Transverse colon (tissue), 4 donors: ENCODE results near the gene COL4A1. TPM values are rescaled to one million over a fixed set of nuclear protein-coding genes. Genes with fewer than 3 reads are reported as not detected.

Experiments
- DNase-seq: peaks from one replicate; pipeline ENCODE4 v3.0.0-alpha.2; 2019
- H3K27ac ChIP-seq, 4 donors: fragments of 200-600 bp; sonication (generic); 2 replicates each; pipeline ENCODE4 v1.5.1; 2016 to 2018; ENCODE audit warnings: inconsistent platforms in 4 of 4
- H3K27me3 ChIP-seq: fragments of 200-600 bp; sonication (generic); 2 replicates; pipeline ENCODE4 v1.5.1; 2017; ENCODE audit warnings: inconsistent platforms
- H3K36me3 ChIP-seq, 4 donors: fragments of 200-600 bp; sonication (generic); 2 replicates each; pipeline ENCODE4 v1.5.1; 2017 to 2019; ENCODE audit warnings: inconsistent platforms in 4 of 4
- H3K4me1 ChIP-seq, 4 donors: fragments of 200-600 bp; sonication (generic); 2 replicates each; pipeline ENCODE4 v1.5.1; 2017 to 2020; ENCODE audit warnings: inconsistent platforms in 4 of 4
- H3K4me3 ChIP-seq, 4 donors: fragments of 200-600 bp; sonication (generic); 1 replicate in 1 of 4; 2 replicates in 3 of 4; pipeline versions ENCODE4 v1.5.1 to v1.6.1; 2017 to 2019; ENCODE audit warnings: inconsistent platforms in 4 of 4
- H3K9me3 ChIP-seq, 2 donors: fragments of 200-600 bp; sonication (generic); 2 replicates each; pipeline ENCODE4 v1.5.1; 2017 to 2019; ENCODE audit warnings: inconsistent platforms in 2 of 2
- CTCF ChIP-seq, 5 experiments: fragments of 200-600 bp in 3 of 5; fragments of 450-650 bp in 2 of 5; sonication (generic) in 3 of 5; IDR thresholded peaks; 1 replicate in 2 of 5; 2 replicates in 3 of 5; pipeline ENCODE4 v1.5.1; 2016 to 2017; ENCODE audit warnings: antibody characterized with exemption in 5 of 5, inconsistent platforms in 3 of 5, mild to moderate bottlenecking in 2 of 5, moderate library complexity in 1 of 5
- EP300 ChIP-seq: sonication (generic); formaldehyde crosslinking; IDR thresholded peaks from one replicate; pipeline ENCODE4 v1.6.1; 2017; ENCODE audit warnings: antibody characterized with exemption, low read depth
- POLR2A ChIP-seq: fragments of 450-650 bp; IDR thresholded peaks from one replicate; pipeline ENCODE4 v1.6.1; 2016; ENCODE audit warnings: antibody characterized with exemption, mild to moderate bottlenecking, moderate library complexity
- POLR2AphosphoS5 ChIP-seq, 3 donors: sonication (generic); formaldehyde crosslinking; IDR thresholded peaks; one replicate each; pipeline ENCODE4 v1.6.1; 2016; ENCODE audit warnings: antibody characterized with exemption in 3 of 3
- WGBS, 2 donors: methylation state at CpG; one replicate each; pipeline ENCODE4 v1.1.5; 2018; ENCODE audit warnings: low coverage in 1 of 2; 5-methylcytosine and 5-hydroxymethylcytosine counted together
- in situ Hi-C, 4 donors: fragments of 200-750 bp; cut with MboI; loops; one replicate each; pipeline versions ENCODE4 v1.15.0 to v1.15.1; 2017; ENCODE audit warnings: low sequenced_read_pairs in 3 of 4, low pct_ligation_motif_present in 1 of 4, low pct_unique_long_range_greater_than_20kb in 1 of 4
- intact Hi-C: fragments of 100-400 bp; cut with DNase I; formaldehyde crosslinking; loops from one replicate; pipeline ENCODE4 v1.15.1; 2023; ENCODE audit warnings: low total_unique reads
- total RNA-seq, 4 donors: library from RNA; depleted of rRNA; stranded (reverse); fragments of >200 nt; gene quantifications; one replicate each; pipeline ENCODE4 v1.1.0, GENCODE V29; 2016

Gene COL4A1
- total RNA-seq, 4 donors from 2014 or later: 46.4 to 180 (median 99.2) TPM

GRCh38 chr13:110312339-110313031 is 5.5 kb upstream of the COL4A1 start:
- WGBS, 2 donors: 60% methylated on average over 4 of the region's 4 CpGs; no CpG with 5 or more reads in 1 of the 2 donors
- no peak overlapping the region for H3K4me3 ChIP-seq
- peaks cover 4 to 45% (median 33%) of the 10 kb centered on the region in 4 donors for H3K4me1 ChIP-seq
- DNase-seq: no peak
- TF ChIP-seq CTCF (IDR thresholded peaks at IDR 0.05) (no peak), POLR2A (no peak), EP300 (no peak), POLR2AphosphoS5 (IDR thresholded peaks at IDR 0.05) (peak; percentile 35 to 62 (median 51))
- H3K27ac ChIP-seq: peak overlapping the region; percentile 88 to 98 (median 94)
- intact Hi-C loops (no loop called here), in situ Hi-C loops (no loop called here)
- H3K36me3 ChIP-seq: no peaks in the 10 kb centered on the region
- no peaks in the 10 kb centered on the region for H3K9me3 ChIP-seq
- peaks cover 11% of the 10 kb centered on the region for H3K27me3 ChIP-seq

GRCh38 chr13:110311443-110312338 is 4.7 kb upstream of the COL4A1 start:
- no peaks in the 10 kb centered on the region for H3K9me3 ChIP-seq
- peaks cover 19% of the 10 kb centered on the region for H3K27me3 ChIP-seq
- H3K4me3 ChIP-seq: peak overlapping the region in 2 of 4 donors; percentile 1 to 10
- in situ Hi-C loops: no loop called here
- 53 to 54% methylated on average over 5 to 30 of the region's 30 CpGs for WGBS, 2 donors
- no peak for DNase-seq
- no peaks in the 10 kb centered on the region for H3K36me3 ChIP-seq
- H3K4me1 ChIP-seq: peaks cover 4 to 49% (median 33%) of the 10 kb centered on the region in 4 donors
- intact Hi-C loops: no loop called here
- H3K27ac ChIP-seq: peak overlapping the region; percentile 88 to 98 (median 94)
- TF ChIP-seq EP300: no peak
- TF ChIP-seq CTCF (IDR thresholded peaks at IDR 0.05): no peak
- TF ChIP-seq POLR2A: no peak
- TF ChIP-seq POLR2AphosphoS5 (IDR thresholded peaks at IDR 0.05): no peak

- H3K27ac ChIP-seq: peak overlapping the region; percentile 88 to 98 (median 94)
- intact Hi-C loops: no loop called here
- H3K36me3 ChIP-seq: no peaks in the 10 kb centered on the region
- in situ Hi-C loops: no loop called here
- TF ChIP-seq EP300: no peak
- no peak for TF ChIP-seq CTCF (IDR thresholded peaks at IDR 0.05)
- TF ChIP-seq POLR2A: no peak
- no peak for TF ChIP-seq POLR2AphosphoS5 (IDR thresholded peaks at IDR 0.05)
- H3K27me3 ChIP-seq: peaks cover 28% of the 10 kb centered on the region
- peak overlapping the region in 2 of 4 donors; percentile 1 to 69 for H3K4me3 ChIP-seq
- no peaks in the 10 kb centered on the region for H3K9me3 ChIP-seq
- peaks cover 4 to 48% (median 33%) of the 10 kb centered on the region in 4 donors for H3K4me1 ChIP-seq
- no peak for DNase-seq
- WGBS, 2 donors: 56 to 61% methylated on average over 4 to 14 of the region's 14 CpGs
Observed at GRCh38 chr13:110310541-110311442, 3.8 kb upstream of the COL4A1 start.
